Right lobe of liver (tissue), 6 donors: ENCODE measurements around the gene GMDS. TPM values are rescaled to one million over a fixed set of nuclear protein-coding genes. Genes with fewer than 3 reads are reported as not detected.

Source experiments
- ATAC-seq, 4 donors: fragments of 200-7000 bp; cut with Tn5 transposase; one replicate each; pipeline ENCODE4 v1.9.1; 2020; ENCODE audit warnings: mild to moderate bottlenecking in 4 of 4, moderate library complexity in 4 of 4
- DNase-seq, 3 donors: peaks; one replicate each; pipeline ENCODE4 v3.0.0-alpha.2; 2020
- H3K27ac ChIP-seq, 3 donors: fragments of 200-600 bp; one replicate each; pipeline ENCODE4 v1.8.0; 2022
- H3K27me3 ChIP-seq, 2 donors: fragments of 200-600 bp; one replicate each; pipeline ENCODE4 v1.8.0; 2022
- H3K36me3 ChIP-seq, 4 donors: fragments of 200-600 bp; sonication (generic) in 1 of 4; one replicate each; pipeline versions ENCODE4 v1.5.1 to v1.8.0; 2017 to 2022; ENCODE audit warnings: control low read depth in 1 of 4
- H3K4me1 ChIP-seq, 4 donors: fragments of 200-600 bp; sonication (generic) in 1 of 4; one replicate each; pipeline versions ENCODE4 v1.5.1 to v1.8.0; 2017 to 2022; ENCODE audit warnings: control low read depth in 1 of 4
- H3K4me3 ChIP-seq, 3 donors: fragments of 200-600 bp; one replicate each; pipeline ENCODE4 v1.8.0; 2022
- H3K9me3 ChIP-seq, 4 donors: fragments of 200-600 bp; sonication (generic) in 1 of 4; one replicate each; pipeline versions ENCODE4 v1.5.1 to v1.8.0; 2017 to 2022; ENCODE audit warnings: control low read depth in 1 of 4
- CTCF ChIP-seq, 4 donors: fragments of 200-600 bp in 3 of 4; fragments of 450-650 bp in 1 of 4; IDR thresholded peaks; one replicate each; pipeline versions ENCODE4 v1.5.1 to v1.8.0; 2016 to 2022; ENCODE audit warnings: antibody characterized with exemption in 4 of 4, mild to moderate bottlenecking in 2 of 4
- POLR2A ChIP-seq: fragments of 450-650 bp; IDR thresholded peaks from one replicate; pipeline ENCODE4 v1.6.1; 2017; ENCODE audit warnings: antibody characterized with exemption, mild to moderate bottlenecking
- WGBS: methylation state at CpG from one replicate; pipeline ENCODE4 v1.1.6; 2018; ENCODE audit warnings: low coverage, low lambda C conversion rate; ENCODE audit not compliant: insufficient coverage; ENCODE audit errors: missing lambda C conversion rate; 5-methylcytosine and 5-hydroxymethylcytosine counted together
- intact Hi-C, 2 donors: fragments of 100-400 bp; cut with DNase I; formaldehyde crosslinking; loops; one replicate each; pipeline versions ENCODE4 v1.11.2 to v1.14.1; 2022
- total RNA-seq, 6 experiments: library from RNA; depleted of rRNA in 2 of 6; stranded (reverse); fragments of >200 nt in 2 of 6; fragmentation: NEBNext Ultra II Directional in 3 of 6; extraction: Animal tissue kit (Norgen Biotek cat#: 25700) in 3 of 6; gene quantifications; one replicate each; pipeline versions ENCODE4 v1.1.0 to v1.2.4, GENCODE V29; 2016 to 2023
- donor health status: DM: no; HTN: yes; CAD: no.
- donor health status: DM: no; HTN: no; CAD: no.
- donor health status: DM: no; HTN: no; CAD: no.
- donor health status: DM: no; HTN: yes; CAD: no.
- donor health status: DM: no; HTN: yes; CAD: no.

Gene GMDS
- total RNA-seq, 6 experiments from 2014 or later, result 15.9 to 34.4 (median 23.4) TPM

GRCh38 chr6:1614448-1615150 lies 630.8 kb downstream of the GMDS start:
- H3K9me3 ChIP-seq, result no peaks in the 10 kb centered on the region
- no peak overlapping the region for H3K4me3 ChIP-seq
- intact Hi-C loops, result no loop called here
- peaks cover 0 to 12% (median under 1%) of the 10 kb centered on the region in 4 donors for H3K4me1 ChIP-seq
- H3K27ac ChIP-seq, result no peak overlapping the region
- WGBS, result 20% methylated on average over 1 of the region's 85 CpGs
- H3K27me3 ChIP-seq, result peaks cover 16 to 38% of the 10 kb centered on the region in 2 donors
- DNase-seq (no peak), ATAC-seq (peak in 2 of 4 donors; percentile 15 to 17)
- no peaks in the 10 kb centered on the region for H3K36me3 ChIP-seq
- TF ChIP-seq CTCF (IDR thresholded peaks at IDR 0.05) (no peak), POLR2A (no peak)

GRCh38 chr6:1613688-1614447 lies 631.5 kb downstream of the GMDS start:
- DNase-seq (peak in 1 of 3 donors; percentile 35), ATAC-seq (no peak)
- no peaks in the 10 kb centered on the region for H3K9me3 ChIP-seq
- TF ChIP-seq POLR2A, result no peak
- TF ChIP-seq CTCF (IDR thresholded peaks at IDR 0.05), result no peak
- 14% methylated on average over 16 of the region's 60 CpGs for WGBS
- no peaks in the 10 kb centered on the region for H3K36me3 ChIP-seq
- peaks cover 0 to 12% (median 0%) of the 10 kb centered on the region in 4 donors for H3K4me1 ChIP-seq
- H3K27me3 ChIP-seq, result peaks cover 16 to 41% of the 10 kb centered on the region in 2 donors
- H3K4me3 ChIP-seq, result no peak overlapping the region
- intact Hi-C loops, result no loop called here
- no peak overlapping the region for H3K27ac ChIP-seq

GRCh38 chr6:1613346-1613687 lies 632.1 kb downstream of the GMDS start:
- DNase-seq, result no peak
- H3K4me3 ChIP-seq, result no peak overlapping the region
- no peaks in the 10 kb centered on the region for H3K36me3 ChIP-seq
- WGBS, result 22% methylated on average over 3 of the region's 3 CpGs
- H3K4me1 ChIP-seq, result peaks cover 0 to 12% (median under 1%) of the 10 kb centered on the region in 4 donors
- peaks cover 16 to 45% of the 10 kb centered on the region in 2 donors for H3K27me3 ChIP-seq
- TF ChIP-seq CTCF (IDR thresholded peaks at IDR 0.05), result no peak
- no peak for TF ChIP-seq POLR2A
- intact Hi-C loops, result no loop called here
- ATAC-seq, result no peak
- no peak overlapping the region for H3K27ac ChIP-seq
- no peaks in the 10 kb centered on the region for H3K9me3 ChIP-seq

GRCh38 chr6:1612974-1613306 lies 632.5 kb downstream of the GMDS start:
- DNase-seq, result no peak
- intact Hi-C loops, result no loop called here
- peaks cover 16 to 49% of the 10 kb centered on the region in 2 donors for H3K27me3 ChIP-seq

More at GRCh38 chr6:1612974-1613306, 632.5 kb downstream of the GMDS start:
- 19% methylated on average over 7 of the region's 7 CpGs for WGBS
- Histone ChIP-seq H3K9me3 (no peaks in the 10 kb centered on the region), H3K27ac (no peak overlapping the region), H3K36me3 (no peaks in the 10 kb centered on the region), H3K4me3 (no peak overlapping the region), H3K4me1 (peaks cover 0 to 12% (median 2%) of the 10 kb centered on the region in 4 donors)
- TF ChIP-seq POLR2A (no peak), CTCF (IDR thresholded peaks at IDR 0.05) (no peak)
- no peak for ATAC-seq
